ENCODE results near the gene GRIK2. TPM values are rescaled to one million over a fixed set of nuclear protein-coding genes. Genes with fewer than 3 reads are reported as not detected.

GRIK2 gene
- total and polyA plus RNA-seq, 7 donors: 0.03 to 2.9 (median 0.53) TPM; not detected in 1

DNA sequence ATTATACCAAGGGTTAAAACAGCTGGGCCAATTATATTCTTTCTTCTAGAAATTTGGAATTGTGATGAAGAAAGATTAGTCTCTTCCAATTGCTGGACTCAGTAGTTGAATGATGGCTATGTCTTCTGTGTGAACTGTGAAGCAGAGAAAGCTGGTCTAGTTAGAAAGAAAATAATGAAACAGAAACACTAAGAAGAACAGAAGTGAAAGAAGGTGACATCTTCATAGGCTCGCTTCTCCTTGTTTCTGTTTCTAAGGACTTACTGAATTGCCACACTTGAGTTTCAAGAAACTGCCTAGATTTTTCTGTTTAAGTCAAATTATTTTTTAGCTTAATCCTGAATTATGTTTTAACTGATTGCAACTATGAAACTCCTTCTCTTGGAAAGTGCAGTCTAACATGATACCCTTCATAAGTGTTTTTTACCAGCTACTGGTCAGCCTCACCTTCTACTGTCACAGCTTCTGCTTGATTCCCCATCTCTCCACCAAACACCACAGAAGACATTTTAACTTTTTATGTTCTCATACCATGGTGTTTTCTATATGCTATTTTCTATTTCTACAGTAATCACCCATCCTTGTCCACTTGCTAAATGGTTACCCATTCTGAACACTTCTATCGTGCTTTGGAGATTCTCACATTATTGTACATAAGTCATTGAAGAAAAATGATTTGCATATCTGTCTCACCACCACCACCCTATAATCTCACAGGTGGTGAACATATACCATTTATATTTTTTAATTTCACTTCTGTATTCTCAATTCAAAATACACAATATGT is 268.8 kb downstream of the GRIK2 start:
- intact Hi-C loops (cut with DNase I): no loop called here
- DNase-seq: no peak
- Histone ChIP-seq H3K27me3 (ENCODE audit: insufficient read depth in 3 of 3, low read length in 2 of 3) (no peaks in the 10 kb centered on the region), H3K9me3 (no peaks in the 10 kb centered on the region), H3K27ac (no peak overlapping the region), H3K4me3 (no peak overlapping the region), H3K36me3 (ENCODE audit: insufficient read depth in 1 of 2, low read depth in 1 of 2) (no peaks in the 10 kb centered on the region), H3K4me1 (no peaks in the 10 kb centered on the region)
- no peak for TF ChIP-seq CTCF (IDR thresholded peaks at IDR 0.05)
- WGBS, 3 donors: 85 to 95% (median 90%) methylated on average over 2 of the region's 2 CpGs
- no peak for ATAC-seq

DNA sequence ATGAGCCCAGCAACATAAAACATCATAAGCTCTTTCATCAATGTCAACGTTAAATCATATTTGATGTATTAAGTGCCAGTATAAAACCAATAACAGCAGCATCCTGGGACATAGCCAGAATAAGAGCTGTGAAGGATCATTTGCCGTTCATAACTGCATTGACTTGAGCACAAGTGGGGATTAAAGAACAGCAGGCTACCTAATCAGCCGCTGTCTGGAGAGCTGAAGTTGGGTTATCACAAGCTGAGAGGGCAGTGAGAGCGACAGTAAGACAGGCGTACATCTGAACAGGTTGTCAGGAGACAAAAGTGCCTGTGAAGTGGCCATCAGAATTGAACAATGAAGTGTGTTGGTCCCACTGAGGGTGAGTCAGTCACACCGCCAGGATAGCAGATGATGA is 269.6 kb downstream of the GRIK2 start:
- no peaks in the 10 kb centered on the region for H3K9me3 ChIP-seq
- 54 to 76% (median 72%) methylated on average over 6 of the region's 6 CpGs for WGBS, 3 donors
- H3K4me3 ChIP-seq: no peak overlapping the region
- no peaks in the 10 kb centered on the region for H3K36me3 ChIP-seq (ENCODE audit: insufficient read depth in 1 of 2, low read depth in 1 of 2)
- no peak for DNase-seq
- H3K4me1 ChIP-seq: no peaks in the 10 kb centered on the region
- H3K27me3 ChIP-seq (ENCODE audit: insufficient read depth in 3 of 3, low read length in 2 of 3): no peaks in the 10 kb centered on the region
- H3K27ac ChIP-seq: no peak overlapping the region
- intact Hi-C loops (cut with DNase I): no loop called here
- no peak for ATAC-seq
- no peak for TF ChIP-seq CTCF (IDR thresholded peaks at IDR 0.05)

DNA sequence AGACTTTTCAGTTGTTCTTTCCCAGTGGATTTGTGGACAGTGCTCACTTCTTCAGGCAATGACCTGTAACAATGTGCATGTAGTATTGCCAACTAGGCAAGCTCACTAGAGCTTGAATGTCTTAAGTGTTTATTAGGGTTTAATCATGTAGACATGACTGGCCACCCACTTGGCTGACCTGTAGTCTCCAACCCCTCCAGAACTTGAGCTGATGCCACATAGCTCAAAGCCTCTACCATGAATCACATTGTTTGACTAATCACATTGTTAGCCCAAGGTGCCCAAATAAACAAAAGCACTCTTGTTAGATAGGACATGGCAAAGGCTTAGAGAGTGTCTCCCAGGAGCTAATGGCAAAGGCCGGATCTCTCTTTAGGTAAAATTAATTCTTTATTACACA is 272.7 kb downstream of the GRIK2 start:
- no peak overlapping the region for H3K27ac ChIP-seq
- H3K4me1 ChIP-seq: no peaks in the 10 kb centered on the region
- H3K4me3 ChIP-seq: no peak overlapping the region
- no peak for TF ChIP-seq CTCF (IDR thresholded peaks at IDR 0.05)
- intact Hi-C loops (cut with DNase I): no loop called here
- 63 to 85% (median 68%) methylated on average over 1 of the region's 1 CpG for WGBS, 3 donors
- DNase-seq (no peak), ATAC-seq (no peak)
- no peaks in the 10 kb centered on the region for H3K9me3 ChIP-seq
- no peaks in the 10 kb centered on the region for H3K27me3 ChIP-seq (ENCODE audit: insufficient read depth in 3 of 3, low read length in 2 of 3)
- H3K36me3 ChIP-seq (ENCODE audit: insufficient read depth in 1 of 2, low read depth in 1 of 2): no peaks in the 10 kb centered on the region

DNA sequence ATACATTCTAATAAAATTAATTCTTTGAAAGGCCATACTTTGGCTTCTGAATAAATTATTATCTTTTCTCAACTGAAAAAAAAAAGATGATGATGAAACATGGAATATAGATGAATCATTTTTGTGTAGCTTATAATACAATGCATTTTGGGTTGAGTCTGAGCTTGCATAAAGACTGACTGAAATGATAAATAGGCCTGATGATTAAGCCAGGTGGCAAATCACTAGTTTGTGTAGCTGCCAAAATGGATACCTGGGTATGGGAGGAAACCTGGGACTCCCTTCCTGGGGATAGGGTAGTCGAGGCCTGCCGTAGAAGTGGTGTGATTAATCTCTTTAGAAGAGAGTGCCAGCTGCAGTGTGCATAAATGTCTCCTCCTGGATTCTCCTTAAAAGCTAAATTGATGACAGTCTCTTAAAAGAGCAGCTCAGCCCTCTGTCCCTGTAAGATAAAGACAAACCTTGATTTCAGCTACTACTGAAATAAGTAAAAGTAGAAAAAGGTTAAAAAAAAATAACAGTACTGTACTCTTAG is 275.1 kb downstream of the GRIK2 start:
- intact Hi-C loops (cut with DNase I): no loop called here
- WGBS, 3 donors: 51 to 60% (median 57%) methylated on average over 2 of the region's 2 CpGs
- Histone ChIP-seq H3K9me3 (no peaks in the 10 kb centered on the region), H3K36me3 (ENCODE audit: insufficient read depth in 1 of 2, low read depth in 1 of 2) (no peaks in the 10 kb centered on the region), H3K27me3 (ENCODE audit: insufficient read depth in 3 of 3, low read length in 2 of 3) (no peaks in the 10 kb centered on the region), H3K4me3 (no peak overlapping the region), H3K4me1 (no peaks in the 10 kb centered on the region), H3K27ac (no peak overlapping the region)
- DNase-seq: no peak
- TF ChIP-seq CTCF (IDR thresholded peaks at IDR 0.05): no peak
- no peak for ATAC-seq

Data from psoas muscle (tissue), 8 donors.